WI38 (cell line): Measurements from ENCODE around the gene HAX1.

Experiments
- H3K4me3 ChIP-seq: 2 replicates; pipeline ENCODE4 v1.5.1; 2011; ENCODE audit warnings: low read depth, mild to moderate bottlenecking, control low read depth, low read length
- TF ChIP-seq, protein P1 (sequence below): IDR thresholded peaks from 2 replicates; pipeline ENCODE4 v1.5.1; 2012; ENCODE audit warnings: low read depth, mild to moderate bottlenecking, control low read depth, low read length

The HAX1 gene

DNA sequence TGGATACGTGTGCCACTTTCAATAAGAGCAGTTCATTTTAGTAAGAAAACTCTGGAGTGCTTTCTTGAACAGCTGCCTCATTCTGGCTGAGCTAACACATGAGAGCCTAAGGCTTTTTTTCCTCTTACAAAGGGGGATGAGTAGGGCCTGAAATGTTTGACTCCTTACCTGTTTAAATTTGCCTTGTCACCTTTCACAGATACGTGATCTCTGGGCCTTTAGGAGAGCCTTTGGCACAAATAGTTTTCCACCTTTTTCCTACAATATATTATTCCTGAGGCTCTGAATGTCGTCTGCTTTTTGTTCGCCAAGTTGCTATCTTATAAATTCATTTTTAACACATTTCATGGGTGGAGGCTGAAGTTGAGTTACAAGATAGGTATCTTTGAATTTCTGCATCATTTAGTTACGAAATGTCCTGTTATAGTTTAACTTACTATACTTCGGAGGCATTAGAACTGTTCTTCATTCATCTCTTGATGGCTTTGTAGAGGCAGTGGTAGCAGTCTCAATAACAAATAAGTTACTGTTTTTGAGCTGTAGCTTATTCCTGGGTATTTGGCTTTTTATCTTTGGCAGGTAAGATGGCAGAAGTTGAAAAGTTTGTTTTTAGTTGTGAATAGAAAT, 34.4 kb upstream of the HAX1 start:
- TF ChIP-seq, protein P1, sequence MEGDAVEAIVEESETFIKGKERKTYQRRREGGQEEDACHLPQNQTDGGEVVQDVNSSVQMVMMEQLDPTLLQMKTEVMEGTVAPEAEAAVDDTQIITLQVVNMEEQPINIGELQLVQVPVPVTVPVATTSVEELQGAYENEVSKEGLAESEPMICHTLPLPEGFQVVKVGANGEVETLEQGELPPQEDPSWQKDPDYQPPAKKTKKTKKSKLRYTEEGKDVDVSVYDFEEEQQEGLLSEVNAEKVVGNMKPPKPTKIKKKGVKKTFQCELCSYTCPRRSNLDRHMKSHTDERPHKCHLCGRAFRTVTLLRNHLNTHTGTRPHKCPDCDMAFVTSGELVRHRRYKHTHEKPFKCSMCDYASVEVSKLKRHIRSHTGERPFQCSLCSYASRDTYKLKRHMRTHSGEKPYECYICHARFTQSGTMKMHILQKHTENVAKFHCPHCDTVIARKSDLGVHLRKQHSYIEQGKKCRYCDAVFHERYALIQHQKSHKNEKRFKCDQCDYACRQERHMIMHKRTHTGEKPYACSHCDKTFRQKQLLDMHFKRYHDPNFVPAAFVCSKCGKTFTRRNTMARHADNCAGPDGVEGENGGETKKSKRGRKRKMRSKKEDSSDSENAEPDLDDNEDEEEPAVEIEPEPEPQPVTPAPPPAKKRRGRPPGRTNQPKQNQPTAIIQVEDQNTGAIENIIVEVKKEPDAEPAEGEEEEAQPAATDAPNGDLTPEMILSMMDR, result no peak
- H3K4me3 ChIP-seq, result no peak overlapping the region

DNA sequence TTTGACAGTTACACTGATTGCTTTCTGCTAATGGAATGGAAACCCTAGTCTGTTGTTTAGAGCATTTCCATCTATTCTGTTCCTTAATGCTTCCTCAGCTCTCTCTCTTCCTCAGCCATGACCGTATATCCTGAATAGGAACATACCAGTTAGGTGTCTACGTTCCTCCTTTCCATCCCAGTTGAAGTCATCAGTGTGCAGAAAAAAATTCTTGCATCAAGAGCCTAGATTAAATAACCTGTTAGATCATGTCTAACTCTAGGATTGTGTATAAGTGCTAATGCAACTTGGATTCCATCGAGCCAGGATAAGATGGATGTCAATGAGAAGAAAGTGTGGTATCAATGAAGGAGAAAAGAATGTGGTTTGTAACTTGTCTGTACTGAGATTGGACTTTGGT, 32.9 kb upstream of the HAX1 start:
- no peak overlapping the region for H3K4me3 ChIP-seq
- TF ChIP-seq, protein P1, result no peak

DNA sequence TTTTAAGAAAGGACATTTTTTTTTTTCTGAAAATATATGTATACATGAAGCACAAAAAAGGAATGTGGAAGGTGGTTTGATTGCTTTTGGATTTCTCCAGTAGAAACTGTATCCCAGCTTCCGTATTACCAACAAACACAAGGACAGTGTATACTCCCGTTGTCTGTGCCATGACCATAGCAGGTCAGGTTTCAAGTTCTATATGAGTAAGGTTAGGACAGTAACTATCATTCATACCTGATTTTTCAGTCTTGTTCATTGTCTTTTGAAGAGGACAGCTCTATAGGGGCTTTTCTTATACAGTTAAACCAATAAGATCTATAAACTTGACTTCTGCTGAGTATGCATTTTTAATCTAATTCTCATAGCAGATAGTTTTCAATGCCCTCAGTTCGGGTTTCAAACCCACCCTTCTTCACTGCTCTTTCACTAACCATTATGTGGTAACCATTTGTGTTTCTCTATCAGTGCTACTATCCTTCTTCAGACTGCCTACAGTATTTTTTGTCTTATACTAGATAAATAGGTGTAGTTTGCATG, 32.1 kb upstream of the HAX1 start:
- TF ChIP-seq, protein P1, result no peak
- H3K4me3 ChIP-seq, result no peak overlapping the region

DNA sequence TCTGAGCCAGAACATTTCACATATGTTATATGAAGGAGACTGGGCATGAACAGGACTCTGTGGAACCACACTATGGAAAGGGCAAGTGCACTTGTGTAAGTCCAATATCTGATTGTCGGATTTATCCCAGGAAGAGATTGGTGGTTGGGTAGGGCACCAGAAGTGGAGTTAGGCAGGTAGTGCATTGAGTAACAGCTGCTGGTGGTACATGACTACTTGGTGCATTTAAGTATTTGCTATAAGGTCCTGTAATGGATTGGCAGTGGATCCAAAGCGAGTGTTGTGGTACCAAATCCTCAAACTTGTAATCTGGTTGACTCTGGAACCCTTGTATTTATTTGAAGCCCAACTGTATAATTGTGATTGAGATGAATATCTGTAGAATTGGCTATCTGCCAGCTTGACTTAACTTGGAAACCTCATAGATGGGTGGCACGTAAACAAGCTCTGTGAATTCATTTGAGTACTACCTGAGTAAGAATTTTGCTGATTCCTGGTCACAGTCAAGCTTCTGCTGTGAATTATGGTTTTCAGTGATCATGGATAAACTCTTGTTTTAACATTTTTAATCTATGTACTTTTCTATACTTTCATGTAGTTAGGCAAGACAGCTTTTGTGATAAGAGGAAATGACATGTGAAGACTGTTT, 30.6 kb upstream of the HAX1 start:
- TF ChIP-seq, protein P1, result no peak
- no peak overlapping the region for H3K4me3 ChIP-seq

DNA sequence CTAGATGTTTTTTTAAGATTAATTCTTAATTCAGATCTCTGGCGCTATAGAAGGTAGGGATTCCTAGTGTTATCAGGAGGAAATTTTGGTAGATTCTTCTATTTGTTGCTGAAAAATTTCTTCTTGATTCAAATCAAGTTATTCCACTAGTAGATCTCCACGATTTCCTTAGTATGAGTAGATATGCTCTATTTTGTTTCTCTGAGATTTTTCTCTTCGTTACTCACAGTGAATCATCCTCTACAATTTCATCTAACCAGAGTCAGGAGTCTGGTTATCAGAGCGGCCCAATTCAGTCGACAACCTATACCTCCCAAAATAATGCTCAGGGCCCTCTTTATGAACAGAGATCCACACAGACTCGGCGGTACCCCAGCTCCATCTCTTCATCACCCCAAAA, 18.8 kb upstream of the HAX1 start:
- TF ChIP-seq, protein P1, result no peak
- H3K4me3 ChIP-seq, result no peak overlapping the region

DNA sequence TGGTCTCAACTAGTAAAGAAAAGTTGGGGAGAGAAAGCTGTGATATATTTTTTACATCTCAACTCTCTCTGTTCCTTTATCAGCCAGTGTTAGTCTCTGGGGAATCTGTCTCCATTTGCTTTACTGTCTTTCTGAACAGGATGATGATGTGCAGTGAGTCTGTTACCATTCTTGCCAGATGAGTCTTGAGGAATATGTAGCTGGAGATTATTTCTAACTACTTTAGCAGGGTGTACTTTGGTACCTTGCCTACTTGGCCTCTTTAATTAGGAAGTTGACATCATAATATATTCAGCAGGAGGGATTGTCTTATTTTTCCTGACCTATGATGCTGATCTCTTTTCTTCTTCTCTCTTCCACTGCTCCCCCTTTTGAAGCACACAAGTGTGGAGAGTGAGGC, 15.7 kb upstream of the HAX1 start:
- no peak overlapping the region for H3K4me3 ChIP-seq
- TF ChIP-seq, protein P1, result no peak

DNA sequence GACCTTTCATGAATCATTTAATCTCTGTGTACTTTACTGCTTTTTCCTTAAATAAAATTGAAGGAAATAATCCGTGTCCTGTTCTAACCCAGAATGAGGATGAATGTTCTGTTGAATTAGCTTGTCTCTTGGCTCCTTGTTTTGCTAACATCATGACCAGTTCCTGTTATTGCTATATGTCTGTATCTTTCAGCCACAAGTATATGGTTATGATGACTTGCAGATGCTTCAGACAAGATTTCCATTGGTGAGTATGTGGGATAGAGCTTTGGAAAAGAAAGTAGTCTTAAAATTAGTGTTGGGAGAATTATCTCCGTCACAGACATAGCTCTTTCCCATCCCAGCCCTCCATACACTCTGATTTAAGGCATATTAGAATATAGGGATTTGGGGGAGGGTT, 13.6 kb upstream of the HAX1 start:
- H3K4me3 ChIP-seq, result no peak overlapping the region
- TF ChIP-seq, protein P1, result no peak
